SK-N-SH treated with all-trans-retinoic acid at 6 μM for 48 hours (cell line): ENCODE data around the gene SUDS3.

Source experiments
- ATAC-seq: fragments of 200-7000 bp; cut with Tn5 transposase; 3 replicates; pipeline ENCODE4 v1.9.1; 2020; ENCODE audit warnings: mild to moderate bottlenecking, moderate library complexity
- ARNTL ChIP-seq: fragments of 450-650 bp; formaldehyde crosslinking; IDR thresholded peaks from 2 replicates; pipeline ENCODE4 v1.5.0; 2020; ENCODE audit warnings: low read depth, mild to moderate bottlenecking, moderate library complexity, borderline replicate concordance
- BACH2 ChIP-seq: fragments of 250-450 bp; sonication (Bioruptor Pico); IDR thresholded peaks from 2 replicates; pipeline ENCODE4 v1.9.0; 2021; ENCODE audit warnings: mild to moderate bottlenecking, borderline replicate concordance
- CREB5 ChIP-seq: fragments of 250-450 bp; sonication (Bioruptor Pico); IDR thresholded peaks from 2 replicates; pipeline ENCODE4 v1.5.1; 2020; ENCODE audit warnings: low read depth, mild to moderate bottlenecking, moderate library complexity
- CSDC2 ChIP-seq: fragments of 250-450 bp; sonication (Bioruptor Pico); IDR thresholded peaks from 2 replicates; pipeline ENCODE4 v1.5.0; 2020; ENCODE audit warnings: mild to moderate bottlenecking, moderate library complexity
- CSRNP3 ChIP-seq: fragments of 250-450 bp; sonication (Bioruptor Pico); IDR thresholded peaks from 2 replicates; pipeline ENCODE4 v1.5.1; 2021; ENCODE audit warnings: mild to moderate bottlenecking, moderate library complexity
- ESRRG ChIP-seq: fragments of 250-450 bp; sonication (Bioruptor Pico); IDR thresholded peaks from 2 replicates; pipeline ENCODE4 v1.6.1; 2021; ENCODE audit warnings: mild to moderate bottlenecking
- GLIS3 ChIP-seq: fragments of 250-450 bp; sonication (Bioruptor Pico); IDR thresholded peaks from 2 replicates; pipeline ENCODE4 v1.5.0; 2020; ENCODE audit warnings: mild to moderate bottlenecking, moderate library complexity
- OSR1 ChIP-seq: fragments of 250-450 bp; sonication (Bioruptor Pico); IDR thresholded peaks from 2 replicates; pipeline ENCODE4 v1.8.0; 2022; ENCODE audit warnings: moderate library complexity, mild to moderate bottlenecking, inconsistent platforms
- PATZ1 ChIP-seq: fragments of 250-450 bp; sonication (Bioruptor Pico); IDR thresholded peaks from 2 replicates; pipeline ENCODE4 v1.8.0; 2020; ENCODE audit warnings: mild to moderate bottlenecking, moderate library complexity, borderline replicate concordance
- POU6F1 ChIP-seq: fragments of 250-450 bp; sonication (Bioruptor Pico); IDR thresholded peaks from 2 replicates; pipeline ENCODE4 v1.8.0; 2021; ENCODE audit warnings: low read depth, mild to moderate bottlenecking, moderate library complexity, borderline replicate concordance
- PPARA ChIP-seq: fragments of 250-450 bp; sonication (Bioruptor Pico); IDR thresholded peaks from 2 replicates; pipeline ENCODE4 v1.5.0; 2020; ENCODE audit warnings: mild to moderate bottlenecking, borderline replicate concordance
- RARB ChIP-seq: fragments of 250-450 bp; sonication (Bioruptor Pico); IDR thresholded peaks from 2 replicates; pipeline ENCODE4 v1.8.0; 2021; ENCODE audit warnings: mild to moderate bottlenecking, moderate library complexity
- SNAI2 ChIP-seq: fragments of 250-450 bp; sonication (Bioruptor Pico); IDR thresholded peaks from 2 replicates; pipeline ENCODE4 v1.5.0; 2020; ENCODE audit warnings: mild to moderate bottlenecking, moderate library complexity
- TCF4 ChIP-seq: fragments of 250-450 bp; sonication (Bioruptor Pico); IDR thresholded peaks from 2 replicates; pipeline ENCODE4 v1.8.0; 2021; ENCODE audit warnings: mild to moderate bottlenecking, moderate library complexity, borderline replicate concordance
- TOX ChIP-seq: fragments of 250-450 bp; sonication (Bioruptor Pico); IDR thresholded peaks from 2 replicates; pipeline ENCODE4 v1.8.0; 2021; ENCODE audit warnings: mild to moderate bottlenecking, moderate library complexity, borderline replicate concordance
- TSHZ2 ChIP-seq: fragments of 250-450 bp; sonication (Bioruptor Pico); IDR thresholded peaks from 2 replicates; pipeline ENCODE4 v1.5.0; 2020; ENCODE audit warnings: mild to moderate bottlenecking, moderate library complexity
- ZC3H10 ChIP-seq: fragments of 250-450 bp; sonication (Bioruptor Pico); IDR thresholded peaks from 2 replicates; pipeline ENCODE4 v1.5.1; 2021; ENCODE audit warnings: mild to moderate bottlenecking, moderate library complexity
- ZFP30 ChIP-seq: fragments of 450-650 bp; formaldehyde crosslinking; IDR thresholded peaks from 2 replicates; pipeline ENCODE4 v1.5.0; 2022; ENCODE audit warnings: mild to moderate bottlenecking, moderate library complexity
- ZNF565 ChIP-seq: fragments of 450-650 bp; formaldehyde crosslinking; conservative IDR thresholded peaks from 2 replicates; pipeline ENCODE4 v1.5.0; 2020; ENCODE audit warnings: low read depth, mild to moderate bottlenecking, moderate library complexity
- ZNF70 ChIP-seq: fragments of 450-650 bp; formaldehyde crosslinking; IDR thresholded peaks from 2 replicates; pipeline ENCODE4 v1.5.0; 2020; ENCODE audit warnings: mild to moderate bottlenecking, moderate library complexity
- ZNF8 ChIP-seq: fragments of 450-650 bp; formaldehyde crosslinking; IDR thresholded peaks from 2 replicates; pipeline ENCODE4 v1.5.0; 2020; ENCODE audit warnings: mild to moderate bottlenecking, moderate library complexity

Gene SUDS3

GRCh38 chr12:118420673-118421072, 44.3 kb downstream of the SUDS3 start:
- TF ChIP-seq ZNF70 (no peak), BACH2 (CRISPR knock-in tag) (no peak), TCF4 (no peak), TSHZ2 (no peak), PATZ1 (no peak), GLIS3 (CRISPR knock-in tag) (no peak), CREB5 (CRISPR knock-in tag) (no peak), ZNF8 (CRISPR knock-in tag) (no peak), ARNTL (no peak), TOX (CRISPR knock-in tag) (no peak), OSR1 (CRISPR knock-in tag) (no peak), ZFP30 (CRISPR knock-in tag) (no peak), RARB (CRISPR knock-in tag) (no peak), ZNF565 (CRISPR knock-in tag) (no peak), PPARA (no peak), CSRNP3 (CRISPR knock-in tag) (no peak), CSDC2 (CRISPR knock-in tag) (no peak), POU6F1 (CRISPR knock-in tag) (no peak), ZC3H10 (CRISPR knock-in tag) (no peak), SNAI2 (CRISPR knock-in tag) (no peak)
- no peak for ATAC-seq

- no peak for ATAC-seq
- TF ChIP-seq CREB5 (CRISPR knock-in tag): no peak
- TF ChIP-seq TSHZ2: no peak
- no peak for TF ChIP-seq ESRRG (CRISPR knock-in tag)
- no peak for TF ChIP-seq ZFP30 (CRISPR knock-in tag)
- no peak for TF ChIP-seq OSR1 (CRISPR knock-in tag)
- TF ChIP-seq RARB (CRISPR knock-in tag): no peak
- no peak for TF ChIP-seq TCF4
These were observed 48.5 kb downstream of the SUDS3 start for GRCh38 chr12:118424884-118425283.
